Naive B cell (primary cell): ENCODE measurements around the gene ZIC2. TPM values are rescaled to one million over a fixed set of nuclear protein-coding genes. Genes with fewer than 3 reads are reported as not detected.

Source experiments
- polyA plus RNA-seq, 6 donors: library from polyadenylated mRNA; unstranded; fragments of 300-500 nt; fragmentation: Illumina TruSeq; gene quantifications; one replicate each; pipeline ENCODE4 v1.2.3, GENCODE V29; 2021; ENCODE audit warnings: low read depth in 6 of 6

ZIC2 gene
- polyA plus RNA-seq, 6 donors from 2014 or later, result not detected

Other genes starting within 250 kb of the ZIC2 start
- not detected for gene ZIC5, start 10.0 kb upstream of the ZIC2 start, polyA plus RNA-seq
- gene PCCA, start 107.3 kb downstream of the ZIC2 start, polyA plus RNA-seq, result 1 to 10 TPM; 2.4 to 8.4 (median 4.6) TPM